Activated CD8-positive, alpha-beta memory T cell treated with anti-CD3 and anti-CD28 coated beads, Interleukin-2, amount 50 U/mL, for 24 hours (primary cell): ENCODE results near the gene ZC3H12A.

Source experiments
- DNase-seq: peaks from one replicate; pipeline ENCODE4 v3.0.0-alpha.2; 2020; ENCODE audit errors: extremely low read depth

Gene ZC3H12A

GRCh38 chr1:37478890-37479254 is 4.5 kb downstream of the ZC3H12A start:
- DNase-seq: no peak

GRCh38 chr1:37479255-37480124 is 5.1 kb downstream of the ZC3H12A start:
- DNase-seq: peak; percentile 81

- no peak for DNase-seq
These were observed 5.7 kb downstream of the ZC3H12A start for GRCh38 chr1:37480125-37480466.

GRCh38 chr1:37480581-37481288 is 6.4 kb downstream of the ZC3H12A start:
- DNase-seq: no peak

- no peak for DNase-seq
These were observed 7.1 kb downstream of the ZC3H12A start for GRCh38 chr1:37481289-37482003.

GRCh38 chr1:37482004-37482785 is 7.8 kb downstream of the ZC3H12A start:
- no peak for DNase-seq

GRCh38 chr1:37482796-37483744 is 8.7 kb downstream of the ZC3H12A start:
- no peak for DNase-seq

- DNase-seq: no peak
These were observed 9.4 kb downstream of the ZC3H12A start for GRCh38 chr1:37483785-37484184.

- DNase-seq: no peak
These were observed 10.1 kb downstream of the ZC3H12A start for GRCh38 chr1:37484325-37485051.

GRCh38 chr1:37485902-37486679 is 11.7 kb downstream of the ZC3H12A start:
- DNase-seq: no peak

- DNase-seq: no peak
These were observed 12.6 kb downstream of the ZC3H12A start for GRCh38 chr1:37486680-37487618.

GRCh38 chr1:37487619-37487984 is 13.2 kb downstream of the ZC3H12A start:
- DNase-seq: no peak

GRCh38 chr1:37493336-37494098 is 19.1 kb downstream of the ZC3H12A start:
- DNase-seq: no peak

- no peak for DNase-seq
These were observed 21.5 kb downstream of the ZC3H12A start for GRCh38 chr1:37495875-37496274.

- DNase-seq: no peak
These were observed 23.5 kb downstream of the ZC3H12A start for GRCh38 chr1:37497832-37498231.

GRCh38 chr1:37498872-37499617 is 24.7 kb downstream of the ZC3H12A start:
- no peak for DNase-seq

GRCh38 chr1:37501661-37502060 is 27.3 kb downstream of the ZC3H12A start:
- no peak for DNase-seq
